Neural cell (in vitro differentiated cells): ENCODE results near the gene DBF4.

ENCODE experiments used
- EP300 ChIP-seq: fragments of 450-650 bp; conservative IDR thresholded peaks from 2 replicates; pipeline ENCODE4 v1.6.1; 2014; ENCODE audit warnings: antibody characterized with exemption, mild to moderate bottlenecking, moderate library complexity; ENCODE audit not compliant: poor library complexity, severe bottlenecking
- EZH2 ChIP-seq: fragments of 200-600, 300-800 bp; shearing (Covaris generic), sonication (generic); IDR thresholded peaks from 2 replicates; pipeline ENCODE4 v1.6.1; 2014; ENCODE audit warnings: antibody characterized with exemption, low read length, borderline replicate concordance, mild to moderate bottlenecking; ENCODE audit not compliant: insufficient read depth, poor library complexity, severe bottlenecking
- POLR2AphosphoS5 ChIP-seq: IDR thresholded peaks from 2 replicates; pipeline ENCODE4 v1.6.1; 2012
- RAD21 ChIP-seq: fragments of 450-650 bp; conservative IDR thresholded peaks from 2 replicates; pipeline ENCODE4 v1.6.1; 2014; ENCODE audit warnings: antibody characterized with exemption, mild to moderate bottlenecking, moderate library complexity
- TAF1 ChIP-seq: IDR thresholded peaks from 2 replicates; pipeline ENCODE4 v1.6.1; 2012; ENCODE audit warnings: low read depth
- TF ChIP-seq, protein P1 (sequence below): fragments of 450-650 bp; IDR thresholded peaks from 2 replicates; pipeline ENCODE4 v1.5.1; 2014; ENCODE audit warnings: antibody characterized with exemption, mild to moderate bottlenecking, moderate library complexity; ENCODE audit not compliant: poor library complexity, severe bottlenecking
- TF ChIP-seq, protein P2 (sequence below): IDR thresholded peaks from 2 replicates; pipeline ENCODE4 v1.6.1; 2012; ENCODE audit warnings: borderline replicate concordance

DNA sequence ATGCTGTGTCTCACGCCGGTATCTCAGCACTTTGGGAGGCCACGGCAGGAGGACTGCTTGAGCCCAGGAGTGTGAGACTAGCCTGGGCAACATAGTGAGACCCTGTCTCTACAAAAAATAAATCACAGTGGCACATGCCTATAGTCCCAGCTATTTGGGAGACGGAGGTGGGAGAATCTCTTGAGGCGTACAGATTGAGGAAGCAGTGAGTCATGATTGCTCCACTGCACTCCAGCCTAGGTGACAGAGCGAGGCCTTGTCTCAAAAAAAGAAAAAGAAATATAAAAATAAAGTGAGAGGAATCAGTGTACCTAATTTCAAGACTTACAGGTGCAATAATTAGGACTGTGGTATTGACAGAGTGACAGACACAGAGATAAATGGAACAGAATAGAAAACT, 24.0 kb upstream of the DBF4 start:
- TF ChIP-seq, protein P1, sequence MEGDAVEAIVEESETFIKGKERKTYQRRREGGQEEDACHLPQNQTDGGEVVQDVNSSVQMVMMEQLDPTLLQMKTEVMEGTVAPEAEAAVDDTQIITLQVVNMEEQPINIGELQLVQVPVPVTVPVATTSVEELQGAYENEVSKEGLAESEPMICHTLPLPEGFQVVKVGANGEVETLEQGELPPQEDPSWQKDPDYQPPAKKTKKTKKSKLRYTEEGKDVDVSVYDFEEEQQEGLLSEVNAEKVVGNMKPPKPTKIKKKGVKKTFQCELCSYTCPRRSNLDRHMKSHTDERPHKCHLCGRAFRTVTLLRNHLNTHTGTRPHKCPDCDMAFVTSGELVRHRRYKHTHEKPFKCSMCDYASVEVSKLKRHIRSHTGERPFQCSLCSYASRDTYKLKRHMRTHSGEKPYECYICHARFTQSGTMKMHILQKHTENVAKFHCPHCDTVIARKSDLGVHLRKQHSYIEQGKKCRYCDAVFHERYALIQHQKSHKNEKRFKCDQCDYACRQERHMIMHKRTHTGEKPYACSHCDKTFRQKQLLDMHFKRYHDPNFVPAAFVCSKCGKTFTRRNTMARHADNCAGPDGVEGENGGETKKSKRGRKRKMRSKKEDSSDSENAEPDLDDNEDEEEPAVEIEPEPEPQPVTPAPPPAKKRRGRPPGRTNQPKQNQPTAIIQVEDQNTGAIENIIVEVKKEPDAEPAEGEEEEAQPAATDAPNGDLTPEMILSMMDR, result no peak
- TF ChIP-seq EP300 (no peak), EZH2 (no peak), POLR2AphosphoS5 (no peak), RAD21 (no peak), TAF1 (no peak)
- TF ChIP-seq, protein P2, sequence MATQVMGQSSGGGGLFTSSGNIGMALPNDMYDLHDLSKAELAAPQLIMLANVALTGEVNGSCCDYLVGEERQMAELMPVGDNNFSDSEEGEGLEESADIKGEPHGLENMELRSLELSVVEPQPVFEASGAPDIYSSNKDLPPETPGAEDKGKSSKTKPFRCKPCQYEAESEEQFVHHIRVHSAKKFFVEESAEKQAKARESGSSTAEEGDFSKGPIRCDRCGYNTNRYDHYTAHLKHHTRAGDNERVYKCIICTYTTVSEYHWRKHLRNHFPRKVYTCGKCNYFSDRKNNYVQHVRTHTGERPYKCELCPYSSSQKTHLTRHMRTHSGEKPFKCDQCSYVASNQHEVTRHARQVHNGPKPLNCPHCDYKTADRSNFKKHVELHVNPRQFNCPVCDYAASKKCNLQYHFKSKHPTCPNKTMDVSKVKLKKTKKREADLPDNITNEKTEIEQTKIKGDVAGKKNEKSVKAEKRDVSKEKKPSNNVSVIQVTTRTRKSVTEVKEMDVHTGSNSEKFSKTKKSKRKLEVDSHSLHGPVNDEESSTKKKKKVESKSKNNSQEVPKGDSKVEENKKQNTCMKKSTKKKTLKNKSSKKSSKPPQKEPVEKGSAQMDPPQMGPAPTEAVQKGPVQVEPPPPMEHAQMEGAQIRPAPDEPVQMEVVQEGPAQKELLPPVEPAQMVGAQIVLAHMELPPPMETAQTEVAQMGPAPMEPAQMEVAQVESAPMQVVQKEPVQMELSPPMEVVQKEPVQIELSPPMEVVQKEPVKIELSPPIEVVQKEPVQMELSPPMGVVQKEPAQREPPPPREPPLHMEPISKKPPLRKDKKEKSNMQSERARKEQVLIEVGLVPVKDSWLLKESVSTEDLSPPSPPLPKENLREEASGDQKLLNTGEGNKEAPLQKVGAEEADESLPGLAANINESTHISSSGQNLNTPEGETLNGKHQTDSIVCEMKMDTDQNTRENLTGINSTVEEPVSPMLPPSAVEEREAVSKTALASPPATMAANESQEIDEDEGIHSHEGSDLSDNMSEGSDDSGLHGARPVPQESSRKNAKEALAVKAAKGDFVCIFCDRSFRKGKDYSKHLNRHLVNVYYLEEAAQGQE, result no peak
